HepG2 (cell line): Measurements from ENCODE around the gene S100A4. TPM values are rescaled to one million over a fixed set of nuclear protein-coding genes. Genes with fewer than 3 reads are reported as not detected.

Experiments
- AGO2 ChIP-seq: fragments of 200-400 bp; formaldehyde crosslinking; optimal IDR thresholded peaks from 2 replicates; pipeline ENCODE3; 2017; ENCODE audit warnings: mild to moderate bottlenecking, low read depth, low read length, moderate library complexity
- CHD2 ChIP-seq: IDR thresholded peaks from 2 replicates; pipeline ENCODE4 v1.6.1; 2011; ENCODE audit warnings: low read depth, low read length, improper control_type of control experiment
- GPN1 ChIP-seq: sonication (generic); formaldehyde crosslinking; IDR thresholded peaks from 2 replicates; pipeline ENCODE4 v1.5.1; 2020; ENCODE audit warnings: missing genetic modification reagents, borderline replicate concordance
- JDP2 ChIP-seq: sonication (generic); formaldehyde crosslinking; IDR thresholded peaks from 2 replicates; pipeline ENCODE4 v1.8.1; 2022; ENCODE audit warnings: missing genetic modification reagents, borderline replicate concordance
- KAT8 ChIP-seq: IDR thresholded peaks from 2 replicates; pipeline ENCODE4 v1.6.1; 2016; ENCODE audit warnings: missing genetic modification reagents, missing compliant biosample characterization
- KDM2A ChIP-seq: sonication (generic); formaldehyde crosslinking; IDR thresholded peaks from 2 replicates; pipeline ENCODE4 v1.4.0; 2020; ENCODE audit warnings: low read depth, missing genetic modification reagents, borderline replicate concordance
- KLF13 ChIP-seq: sonication (generic); formaldehyde crosslinking; IDR thresholded peaks from 2 replicates; pipeline ENCODE4 v1.4.0; 2020; ENCODE audit warnings: mild to moderate bottlenecking, missing genetic modification reagents
- KLF15 ChIP-seq: sonication (generic); formaldehyde crosslinking; IDR thresholded peaks from 2 replicates; pipeline ENCODE4 v1.8.1; 2023; ENCODE audit warnings: borderline replicate concordance, mild to moderate bottlenecking, inconsistent platforms, missing genetic modification reagents, mixed read lengths
- MXD4 ChIP-seq: IDR thresholded peaks from 2 replicates; pipeline ENCODE4 v1.6.1; 2016; ENCODE audit warnings: mild to moderate bottlenecking, missing biosample characterization, missing genetic modification reagents
- SALL1 ChIP-seq: sonication (generic); formaldehyde crosslinking; IDR thresholded peaks from 2 replicates; pipeline ENCODE4 v1.8.0; 2022; ENCODE audit warnings: mild to moderate bottlenecking, missing genetic modification reagents
- SNRNP70 ChIP-seq: fragments of 200-400 bp; formaldehyde crosslinking; IDR thresholded peaks from 2 replicates; pipeline ENCODE4 v1.6.1; 2017; ENCODE audit warnings: mild to moderate bottlenecking, low read depth, low read length, moderate library complexity
- SP4 ChIP-seq: sonication (generic); formaldehyde crosslinking; IDR thresholded peaks from 2 replicates; pipeline ENCODE4 v1.8.1; 2023; ENCODE audit warnings: mild to moderate bottlenecking, missing genetic modification reagents
- ZFP37 ChIP-seq: sonication (generic); formaldehyde crosslinking; IDR thresholded peaks from 2 replicates; pipeline ENCODE4 v1.4.0; 2020; ENCODE audit warnings: missing genetic modification reagents, borderline replicate concordance
- ZFP82 ChIP-seq: sonication (generic); formaldehyde crosslinking; IDR thresholded peaks from 2 replicates; pipeline ENCODE4 v1.5.1; 2020; ENCODE audit warnings: mild to moderate bottlenecking, missing genetic modification reagents, borderline replicate concordance
- ZNF10 ChIP-seq: sonication (generic); formaldehyde crosslinking; IDR thresholded peaks from 2 replicates; pipeline ENCODE4 v1.4.0; 2020; ENCODE audit warnings: mild to moderate bottlenecking, low read depth, missing genetic modification reagents, borderline replicate concordance
- ZNF24 ChIP-seq: fragments of 450-650 bp; IDR thresholded peaks from 2 replicates; pipeline ENCODE4 v1.6.1; 2017; ENCODE audit warnings: antibody characterized with exemption, mild to moderate bottlenecking
- ZNF253 ChIP-seq: sonication (generic); formaldehyde crosslinking; IDR thresholded peaks from 2 replicates; pipeline ENCODE4 v1.8.0; 2022; ENCODE audit warnings: mild to moderate bottlenecking, missing genetic modification reagents, borderline replicate concordance
- ZNF564 ChIP-seq: sonication (generic); formaldehyde crosslinking; IDR thresholded peaks from 2 replicates; pipeline ENCODE4 v1.8.1; 2023; ENCODE audit warnings: mild to moderate bottlenecking, missing genetic modification reagents
- ZSCAN25 ChIP-seq: sonication (generic); formaldehyde crosslinking; IDR thresholded peaks from 2 replicates; pipeline ENCODE4 v1.8.0; 2022; ENCODE audit warnings: mild to moderate bottlenecking, missing genetic modification reagents
- polyA plus RNA-seq, 8 experiments: library from polyadenylated mRNA; depleted of rRNA in 3 of 8; stranded (reverse) in 7 of 8; unstranded in 1 of 8; fragments of >200 nt; fragmentation: Illumina TruSeq in 4 of 8; extraction: Trizol in 4 of 8; gene quantifications; 2 replicates each; pipeline versions ENCODE4 v1.2.1 to v1.2.3, GENCODE V29; 2011 to 2016; ENCODE audit warnings: low read depth in 4 of 8, missing spikeins in 1 of 8, mixed read lengths in 1 of 8; ENCODE audit not compliant: insufficient read depth in 1 of 8
- total RNA-seq, 5 experiments: library from RNA; depleted of rRNA; stranded (reverse); fragments of >200 nt; fragmentation: Illumina TruSeq; extraction: Trizol; gene quantifications; 2 replicates each; pipeline ENCODE4 v1.2.3, GENCODE V29; 2016; ENCODE audit warnings: low read depth in 1 of 5
- TF ChIP-seq, protein P1 (sequence below): conservative IDR thresholded peaks from 2 replicates; pipeline ENCODE4 v1.6.1; 2018; ENCODE audit warnings: missing genetic modification reagents
- TF ChIP-seq, protein P2 (sequence below): sonication (generic); formaldehyde crosslinking; IDR thresholded peaks from 2 replicates; pipeline ENCODE4 v1.4.0; 2020; ENCODE audit warnings: mild to moderate bottlenecking, missing genetic modification reagents
- TF ChIP-seq, protein P3 (sequence below): sonication (generic); formaldehyde crosslinking; IDR thresholded peaks from 2 replicates; pipeline ENCODE4 v1.4.0; 2020; ENCODE audit warnings: missing genetic modification reagents, mild to moderate bottlenecking, borderline replicate concordance

The S100A4 gene
- total and polyA plus RNA-seq, 2 of the 13 experiments (the other 11 are each of a cell fraction or from before 2014, with no cell fraction given): 12.9 to 20.2 TPM

DNA sequence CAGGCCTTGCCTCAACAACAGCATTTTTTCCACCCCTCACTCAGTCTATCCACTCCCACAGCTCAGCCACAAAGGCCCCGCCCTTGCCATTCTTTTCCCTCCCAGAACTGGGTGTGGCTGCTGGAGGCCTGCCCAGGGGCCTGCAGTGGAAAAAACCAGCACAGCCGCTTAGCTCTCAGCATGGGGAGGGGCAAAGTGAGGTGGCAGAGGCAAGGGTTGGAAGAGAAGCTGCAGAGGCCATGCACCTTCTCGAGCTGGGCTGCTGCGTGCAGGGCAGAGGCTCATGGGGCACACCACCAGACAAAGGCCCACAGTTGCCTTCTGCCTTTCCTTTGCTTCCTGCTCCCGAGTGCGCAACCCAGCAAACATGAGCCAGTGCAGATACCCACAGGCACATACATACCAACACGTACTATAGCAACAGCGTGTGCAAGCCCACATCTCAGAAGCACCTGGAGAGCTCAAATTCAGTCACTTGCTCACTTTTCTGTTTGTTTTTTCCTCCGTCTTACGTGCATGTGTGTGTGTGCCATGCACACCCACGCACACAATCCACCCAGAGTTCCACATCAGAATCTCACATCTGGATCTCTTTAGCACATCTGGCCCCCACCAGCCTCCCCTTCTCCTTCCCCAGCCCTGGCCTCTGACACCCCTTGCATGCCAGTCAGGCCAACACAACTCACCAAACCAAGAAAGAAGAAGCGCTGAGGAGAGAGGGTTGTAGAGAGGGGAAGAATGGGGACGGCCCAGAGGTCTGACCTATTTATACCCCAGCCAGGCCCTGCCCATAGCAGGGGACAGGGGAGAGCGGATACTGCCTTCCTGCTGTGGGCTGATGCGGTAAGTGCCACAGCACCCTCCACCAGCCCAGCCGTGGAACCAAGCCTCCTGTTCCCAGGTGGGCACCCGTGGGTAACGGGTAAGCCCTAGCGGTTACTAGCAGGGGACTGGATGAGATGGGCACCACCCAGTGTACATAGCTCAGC, at the start of gene S100A4 (continued):
- peak; percentile 59; the same call in 1 of the 2 replicates for TF ChIP-seq SALL1
- peak; percentile 60; the same call in 1 of the 2 replicates for TF ChIP-seq ZNF564 (CRISPR knock-in tag)
- TF ChIP-seq KDM2A (CRISPR knock-in tag): peak; percentile 50; the same call in 1 of the 2 replicates
- no peak for TF ChIP-seq SP4 (CRISPR knock-in tag)
- TF ChIP-seq, protein P1, sequence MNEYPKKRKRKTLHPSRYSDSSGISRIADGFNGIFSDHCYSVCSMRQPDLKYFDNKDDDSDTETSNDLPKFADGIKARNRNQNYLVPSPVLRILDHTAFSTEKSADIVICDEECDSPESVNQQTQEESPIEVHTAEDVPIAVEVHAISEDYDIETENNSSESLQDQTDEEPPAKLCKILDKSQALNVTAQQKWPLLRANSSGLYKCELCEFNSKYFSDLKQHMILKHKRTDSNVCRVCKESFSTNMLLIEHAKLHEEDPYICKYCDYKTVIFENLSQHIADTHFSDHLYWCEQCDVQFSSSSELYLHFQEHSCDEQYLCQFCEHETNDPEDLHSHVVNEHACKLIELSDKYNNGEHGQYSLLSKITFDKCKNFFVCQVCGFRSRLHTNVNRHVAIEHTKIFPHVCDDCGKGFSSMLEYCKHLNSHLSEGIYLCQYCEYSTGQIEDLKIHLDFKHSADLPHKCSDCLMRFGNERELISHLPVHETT (CRISPR knock-in tag): no peak
- TF ChIP-seq, protein P2, sequence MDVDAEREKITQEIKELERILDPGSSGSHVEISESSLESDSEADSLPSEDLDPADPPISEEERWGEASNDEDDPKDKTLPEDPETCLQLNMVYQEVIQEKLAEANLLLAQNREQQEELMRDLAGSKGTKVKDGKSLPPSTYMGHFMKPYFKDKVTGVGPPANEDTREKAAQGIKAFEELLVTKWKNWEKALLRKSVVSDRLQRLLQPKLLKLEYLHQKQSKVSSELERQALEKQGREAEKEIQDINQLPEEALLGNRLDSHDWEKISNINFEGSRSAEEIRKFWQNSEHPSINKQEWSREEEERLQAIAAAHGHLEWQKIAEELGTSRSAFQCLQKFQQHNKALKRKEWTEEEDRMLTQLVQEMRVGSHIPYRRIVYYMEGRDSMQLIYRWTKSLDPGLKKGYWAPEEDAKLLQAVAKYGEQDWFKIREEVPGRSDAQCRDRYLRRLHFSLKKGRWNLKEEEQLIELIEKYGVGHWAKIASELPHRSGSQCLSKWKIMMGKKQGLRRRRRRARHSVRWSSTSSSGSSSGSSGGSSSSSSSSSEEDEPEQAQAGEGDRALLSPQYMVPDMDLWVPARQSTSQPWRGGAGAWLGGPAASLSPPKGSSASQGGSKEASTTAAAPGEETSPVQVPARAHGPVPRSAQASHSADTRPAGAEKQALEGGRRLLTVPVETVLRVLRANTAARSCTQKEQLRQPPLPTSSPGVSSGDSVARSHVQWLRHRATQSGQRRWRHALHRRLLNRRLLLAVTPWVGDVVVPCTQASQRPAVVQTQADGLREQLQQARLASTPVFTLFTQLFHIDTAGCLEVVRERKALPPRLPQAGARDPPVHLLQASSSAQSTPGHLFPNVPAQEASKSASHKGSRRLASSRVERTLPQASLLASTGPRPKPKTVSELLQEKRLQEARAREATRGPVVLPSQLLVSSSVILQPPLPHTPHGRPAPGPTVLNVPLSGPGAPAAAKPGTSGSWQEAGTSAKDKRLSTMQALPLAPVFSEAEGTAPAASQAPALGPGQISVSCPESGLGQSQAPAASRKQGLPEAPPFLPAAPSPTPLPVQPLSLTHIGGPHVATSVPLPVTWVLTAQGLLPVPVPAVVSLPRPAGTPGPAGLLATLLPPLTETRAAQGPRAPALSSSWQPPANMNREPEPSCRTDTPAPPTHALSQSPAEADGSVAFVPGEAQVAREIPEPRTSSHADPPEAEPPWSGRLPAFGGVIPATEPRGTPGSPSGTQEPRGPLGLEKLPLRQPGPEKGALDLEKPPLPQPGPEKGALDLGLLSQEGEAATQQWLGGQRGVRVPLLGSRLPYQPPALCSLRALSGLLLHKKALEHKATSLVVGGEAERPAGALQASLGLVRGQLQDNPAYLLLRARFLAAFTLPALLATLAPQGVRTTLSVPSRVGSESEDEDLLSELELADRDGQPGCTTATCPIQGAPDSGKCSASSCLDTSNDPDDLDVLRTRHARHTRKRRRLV: no peak
- no peak for TF ChIP-seq KLF15
- TF ChIP-seq SNRNP70: no peak
- TF ChIP-seq ZSCAN25: no peak
- TF ChIP-seq, protein P3, sequence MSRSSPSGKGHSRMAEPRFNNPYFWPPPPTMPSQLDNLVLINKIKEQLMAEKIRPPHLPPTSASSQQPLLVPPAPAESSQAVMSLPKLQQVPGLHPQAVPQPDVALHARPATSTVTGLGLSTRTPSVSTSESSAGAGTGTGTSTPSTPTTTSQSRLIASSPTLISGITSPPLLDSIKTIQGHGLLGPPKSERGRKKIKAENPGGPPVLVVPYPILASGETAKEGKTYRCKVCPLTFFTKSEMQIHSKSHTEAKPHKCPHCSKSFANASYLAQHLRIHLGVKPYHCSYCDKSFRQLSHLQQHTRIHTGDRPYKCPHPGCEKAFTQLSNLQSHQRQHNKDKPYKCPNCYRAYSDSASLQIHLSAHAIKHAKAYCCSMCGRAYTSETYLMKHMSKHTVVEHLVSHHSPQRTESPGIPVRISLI: no peak
- TF ChIP-seq GPN1 (CRISPR knock-in tag): no peak
- no peak for TF ChIP-seq KLF13 (CRISPR knock-in tag)
- TF ChIP-seq JDP2 (CRISPR knock-in tag): no peak
- TF ChIP-seq CHD2: no peak
- TF ChIP-seq ZFP37 (CRISPR knock-in tag): no peak
- no peak for TF ChIP-seq ZNF24
- no peak for TF ChIP-seq ZFP82 (CRISPR knock-in tag)
- TF ChIP-seq ZNF253: no peak
- TF ChIP-seq KAT8 (CRISPR knock-in tag): peak; percentile 57; the same call in 1 of the 2 replicates
- TF ChIP-seq ZNF10: no peak
- no peak for TF ChIP-seq MXD4 (CRISPR knock-in tag)
- TF ChIP-seq AGO2: no peak
